Measurements from ENCODE around the gene ZNF600.

GRCh38 chr19:52741951-52742485 is 44.6 kb downstream of the ZNF600 start:
- TF ChIP-seq GATAD2B (IDR thresholded peaks at IDR 0.05; ENCODE audit: borderline replicate concordance), result no peak
- no peak for TF ChIP-seq SREBF2 (CRISPR knock-in tag; IDR thresholded peaks at IDR 0.05)
- no peak for TF ChIP-seq POLR3A (IDR thresholded peaks at IDR 0.05; ENCODE audit: borderline replicate concordance, extremely low read depth, insufficient read depth, insufficient read length)
- no peak for TF ChIP-seq CTCF (IDR thresholded peaks at IDR 0.05 in 2 of 3, conservative IDR thresholded peaks at IDR 0.05 in 1 of 3; ENCODE audit: insufficient read depth in 2 of 3, low read depth in 1 of 3, low read length in 3 of 3)
- TF ChIP-seq TCF3 (CRISPR knock-in tag; IDR thresholded peaks at IDR 0.05), result no peak
- TF ChIP-seq TGIF2 (CRISPR knock-in tag; IDR thresholded peaks at IDR 0.05), result no peak
- no peak for TF ChIP-seq GABPB1 (CRISPR knock-in tag; IDR thresholded peaks at IDR 0.05)
- no peak for TF ChIP-seq CBX1 (IDR thresholded peaks at IDR 0.05; ENCODE audit: low read depth)
